Thyroid gland (tissue), 4 donors: ENCODE measurements around the gene MCM5.

Source experiments
- POLR2A ChIP-seq, 2 donors: fragments of 450-650 bp; IDR thresholded peaks; one replicate each; pipeline ENCODE4 v1.6.1; 2017; ENCODE audit warnings: antibody characterized with exemption in 2 of 2, mild to moderate bottlenecking in 2 of 2, moderate library complexity in 1 of 2
- TF ChIP-seq, protein P1 (sequence below), 6 experiments: fragments of 200-600 bp in 3 of 6; fragments of 450-650 bp in 3 of 6; sonication (generic) in 3 of 6; IDR thresholded peaks; one replicate each; pipeline ENCODE4 v1.5.1; 2016 to 2019; ENCODE audit warnings: antibody characterized with exemption in 6 of 6, mild to moderate bottlenecking in 2 of 6, inconsistent platforms in 1 of 6, moderate library complexity in 1 of 6

DNA sequence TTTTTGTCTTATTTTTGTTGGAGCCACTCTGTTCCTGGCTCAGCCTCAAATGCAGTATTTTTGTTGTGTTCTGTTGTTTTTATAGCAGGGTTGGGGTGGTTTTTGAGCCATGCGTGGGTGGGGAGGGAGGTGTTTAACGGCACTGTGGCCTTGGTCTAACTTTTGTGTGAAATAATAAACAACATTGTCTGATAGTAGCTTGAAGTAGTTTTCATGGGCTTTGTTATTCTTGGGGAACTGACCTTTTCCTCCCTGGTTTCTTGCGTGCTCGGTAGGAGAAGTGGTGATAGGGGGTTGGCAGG lies 6.0 kb upstream of the MCM5 start:
- TF ChIP-seq POLR2A (IDR thresholded peaks at IDR 0.05): no peak
- TF ChIP-seq, protein P1, sequence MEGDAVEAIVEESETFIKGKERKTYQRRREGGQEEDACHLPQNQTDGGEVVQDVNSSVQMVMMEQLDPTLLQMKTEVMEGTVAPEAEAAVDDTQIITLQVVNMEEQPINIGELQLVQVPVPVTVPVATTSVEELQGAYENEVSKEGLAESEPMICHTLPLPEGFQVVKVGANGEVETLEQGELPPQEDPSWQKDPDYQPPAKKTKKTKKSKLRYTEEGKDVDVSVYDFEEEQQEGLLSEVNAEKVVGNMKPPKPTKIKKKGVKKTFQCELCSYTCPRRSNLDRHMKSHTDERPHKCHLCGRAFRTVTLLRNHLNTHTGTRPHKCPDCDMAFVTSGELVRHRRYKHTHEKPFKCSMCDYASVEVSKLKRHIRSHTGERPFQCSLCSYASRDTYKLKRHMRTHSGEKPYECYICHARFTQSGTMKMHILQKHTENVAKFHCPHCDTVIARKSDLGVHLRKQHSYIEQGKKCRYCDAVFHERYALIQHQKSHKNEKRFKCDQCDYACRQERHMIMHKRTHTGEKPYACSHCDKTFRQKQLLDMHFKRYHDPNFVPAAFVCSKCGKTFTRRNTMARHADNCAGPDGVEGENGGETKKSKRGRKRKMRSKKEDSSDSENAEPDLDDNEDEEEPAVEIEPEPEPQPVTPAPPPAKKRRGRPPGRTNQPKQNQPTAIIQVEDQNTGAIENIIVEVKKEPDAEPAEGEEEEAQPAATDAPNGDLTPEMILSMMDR (IDR thresholded peaks at IDR 0.05): no peak
